Upper lobe of left lung (tissue), 6 donors: ENCODE measurements around the gene TMEM176A. TPM values are rescaled to one million over a fixed set of nuclear protein-coding genes. Genes with fewer than 3 reads are reported as not detected.

Experiments
- ATAC-seq, 2 donors: fragments of 200-7000 bp; cut with Tn5 transposase; one replicate each; pipeline ENCODE4 v1.9.1; 2022; ENCODE audit warnings: mild to moderate bottlenecking in 2 of 2, moderate library complexity in 2 of 2; ENCODE audit not compliant: low FRiP score in 2 of 2
- DNase-seq, 2 donors: peaks; one replicate each; pipeline ENCODE4 v3.0.0-alpha.2; 2019 to 2020
- H3K27ac ChIP-seq, 4 donors: fragments of 200-600 bp; sonication (generic); one replicate each; pipeline ENCODE4 v1.5.1; 2016 to 2019
- H3K27me3 ChIP-seq, 4 donors: fragments of 200-600 bp; sonication (generic); one replicate each; pipeline ENCODE4 v1.5.1; 2017 to 2019
- H3K36me3 ChIP-seq, 4 donors: fragments of 200-600 bp; sonication (generic); one replicate each; pipeline ENCODE4 v1.5.1; 2016 to 2019
- H3K4me1 ChIP-seq, 4 donors: fragments of 200-600 bp; sonication (generic); one replicate each; pipeline ENCODE4 v1.5.1; 2018 to 2019
- H3K4me3 ChIP-seq, 4 donors: fragments of 200-600 bp; sonication (generic); one replicate each; pipeline ENCODE4 v1.5.1; 2017 to 2019; ENCODE audit warnings: mild to moderate bottlenecking in 2 of 4, moderate library complexity in 1 of 4
- H3K9me3 ChIP-seq, 4 donors: fragments of 200-600 bp; sonication (generic); one replicate each; pipeline ENCODE4 v1.5.1; 2018 to 2019
- EP300 ChIP-seq, 4 donors: sonication (generic); formaldehyde crosslinking; IDR thresholded peaks; one replicate each; pipeline ENCODE4 v1.5.1; 2017; ENCODE audit warnings: antibody characterized with exemption in 4 of 4, control low read depth in 2 of 4
- POLR2A ChIP-seq, 4 donors: fragments of 450-650 bp; IDR thresholded peaks; one replicate each; pipeline ENCODE4 v1.5.1; 2016 to 2017; ENCODE audit warnings: antibody characterized with exemption in 4 of 4, mild to moderate bottlenecking in 2 of 4
- POLR2AphosphoS5 ChIP-seq, 2 donors: sonication (generic); formaldehyde crosslinking; IDR thresholded peaks; one replicate each; pipeline ENCODE4 v1.5.1; 2017; ENCODE audit warnings: antibody characterized with exemption in 2 of 2
- WGBS, 2 donors: methylation state at CpG; one replicate each; pipeline ENCODE4 v1.1.5; 2017 to 2018; 5-methylcytosine and 5-hydroxymethylcytosine counted together
- total RNA-seq, 6 donors: library from RNA; depleted of rRNA in 4 of 6; stranded (reverse); fragments of >200 nt in 4 of 6; gene quantifications; one replicate each; pipeline versions ENCODE4 v1.1.0 to v1.2.1, GENCODE V29; 2016 to 2021
- TF ChIP-seq, protein P1 (sequence below), 6 experiments: fragments of 450-650 bp in 4 of 6; fragments of 200-600 bp in 2 of 6; sonication (generic) in 2 of 6; IDR thresholded peaks; one replicate each; pipeline ENCODE4 v1.5.1; 2016 to 2019; ENCODE audit warnings: antibody characterized with exemption in 6 of 6
- donor health status: DM: no; HTN: no; CAD: no; lungs with moderate emphysema.
- donor health status: DM: no; HTN: yes; CAD: no; lungs with severe emphysema.

TMEM176A gene
- total RNA-seq, 6 donors from 2014 or later, result 8.4 to 67.9 (median 16.3) TPM

DNA sequence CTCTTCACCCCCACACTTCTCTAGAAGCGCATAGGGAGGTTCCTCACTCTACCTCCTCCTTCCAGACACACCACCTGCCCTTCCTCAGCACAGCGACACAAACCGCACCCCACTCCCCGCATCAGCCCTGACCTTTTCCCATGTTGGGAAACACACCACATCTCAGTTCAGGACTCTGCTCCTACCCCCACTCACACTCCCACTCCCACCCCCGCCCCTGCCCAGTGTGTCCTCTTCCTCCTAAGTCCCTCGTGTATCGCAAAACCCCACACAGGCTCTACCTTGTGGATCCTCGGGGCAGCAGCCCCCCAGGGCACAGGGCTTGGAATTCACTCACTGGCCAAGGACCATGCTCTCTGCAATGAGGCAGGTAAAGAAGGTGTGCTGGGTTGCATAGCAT, 47.5 kb downstream of the TMEM176A start:
- H3K27ac ChIP-seq, result no peak overlapping the region
- H3K4me3 ChIP-seq, result no peak overlapping the region
- no peaks in the 10 kb centered on the region for H3K36me3 ChIP-seq
- DNase-seq (no peak), ATAC-seq (no peak)
- no peaks in the 10 kb centered on the region for H3K4me1 ChIP-seq
- H3K9me3 ChIP-seq, result no peaks in the 10 kb centered on the region
- H3K27me3 ChIP-seq, result no peaks in the 10 kb centered on the region
- 93 to 94% methylated on average over 8 of the region's 8 CpGs for WGBS, 2 donors
- TF ChIP-seq EP300 (IDR thresholded peaks at IDR 0.05) (no peak), POLR2AphosphoS5 (IDR thresholded peaks at IDR 0.05) (no peak)
- TF ChIP-seq, protein P1, sequence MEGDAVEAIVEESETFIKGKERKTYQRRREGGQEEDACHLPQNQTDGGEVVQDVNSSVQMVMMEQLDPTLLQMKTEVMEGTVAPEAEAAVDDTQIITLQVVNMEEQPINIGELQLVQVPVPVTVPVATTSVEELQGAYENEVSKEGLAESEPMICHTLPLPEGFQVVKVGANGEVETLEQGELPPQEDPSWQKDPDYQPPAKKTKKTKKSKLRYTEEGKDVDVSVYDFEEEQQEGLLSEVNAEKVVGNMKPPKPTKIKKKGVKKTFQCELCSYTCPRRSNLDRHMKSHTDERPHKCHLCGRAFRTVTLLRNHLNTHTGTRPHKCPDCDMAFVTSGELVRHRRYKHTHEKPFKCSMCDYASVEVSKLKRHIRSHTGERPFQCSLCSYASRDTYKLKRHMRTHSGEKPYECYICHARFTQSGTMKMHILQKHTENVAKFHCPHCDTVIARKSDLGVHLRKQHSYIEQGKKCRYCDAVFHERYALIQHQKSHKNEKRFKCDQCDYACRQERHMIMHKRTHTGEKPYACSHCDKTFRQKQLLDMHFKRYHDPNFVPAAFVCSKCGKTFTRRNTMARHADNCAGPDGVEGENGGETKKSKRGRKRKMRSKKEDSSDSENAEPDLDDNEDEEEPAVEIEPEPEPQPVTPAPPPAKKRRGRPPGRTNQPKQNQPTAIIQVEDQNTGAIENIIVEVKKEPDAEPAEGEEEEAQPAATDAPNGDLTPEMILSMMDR (IDR thresholded peaks at IDR 0.05), result no peak

- DNase-seq (no peak), ATAC-seq (no peak)
- no peaks in the 10 kb centered on the region for H3K36me3 ChIP-seq
- no peak overlapping the region for H3K4me3 ChIP-seq
- no peaks in the 10 kb centered on the region for H3K9me3 ChIP-seq
- no peaks in the 10 kb centered on the region for H3K4me1 ChIP-seq
- 83 to 85% methylated on average over 3 of the region's 3 CpGs for WGBS, 2 donors
- no peak overlapping the region for H3K27ac ChIP-seq
- no peaks in the 10 kb centered on the region for H3K27me3 ChIP-seq
- TF ChIP-seq EP300 (IDR thresholded peaks at IDR 0.05), result no peak
- no peak for TF ChIP-seq POLR2AphosphoS5 (IDR thresholded peaks at IDR 0.05)
- TF ChIP-seq, protein P1 (IDR thresholded peaks at IDR 0.05), result no peak
- no peak for TF ChIP-seq POLR2A (IDR thresholded peaks at IDR 0.05)
Measured at GRCh38 chr7:150848561-150849115, 48.1 kb downstream of the TMEM176A start.

DNA sequence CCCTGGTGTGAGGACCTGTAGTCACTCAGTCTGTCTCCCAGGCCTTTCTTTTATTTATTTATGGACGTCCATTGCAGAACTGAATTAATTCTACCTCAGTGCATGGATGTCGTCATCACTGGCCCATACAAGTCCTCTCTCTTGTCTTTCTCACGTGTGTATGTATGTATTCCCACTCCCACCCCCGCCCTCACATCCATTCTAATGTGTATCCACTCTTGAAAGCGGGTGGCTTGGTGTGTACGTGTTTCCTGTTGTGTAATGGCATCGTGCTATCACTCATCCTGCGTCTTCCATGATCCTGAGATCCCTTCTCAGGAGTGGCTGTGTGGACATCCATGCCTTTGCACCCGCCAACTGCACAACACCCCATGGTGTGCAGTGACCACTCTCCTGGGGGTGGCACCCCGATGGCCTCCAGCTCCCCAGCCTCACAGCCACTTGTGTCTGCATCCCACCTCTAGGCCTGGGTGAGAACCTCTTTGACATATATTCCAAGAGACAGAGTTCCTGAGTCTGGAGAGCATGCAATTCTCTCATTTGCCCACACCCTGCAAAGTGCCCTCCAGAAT, 48.7 kb downstream of the TMEM176A start:
- TF ChIP-seq POLR2AphosphoS5 (IDR thresholded peaks at IDR 0.05) (no peak), POLR2A (IDR thresholded peaks at IDR 0.05) (no peak), EP300 (IDR thresholded peaks at IDR 0.05) (no peak)
- TF ChIP-seq, protein P1 (IDR thresholded peaks at IDR 0.05), result no peak
- H3K9me3 ChIP-seq, result no peaks in the 10 kb centered on the region
- H3K36me3 ChIP-seq, result no peaks in the 10 kb centered on the region
- H3K4me3 ChIP-seq, result no peak overlapping the region
- no peaks in the 10 kb centered on the region for H3K27me3 ChIP-seq
- WGBS, 2 donors, result 79 to 87% methylated on average over 10 of the region's 10 CpGs
- H3K4me1 ChIP-seq, result no peaks in the 10 kb centered on the region
- DNase-seq (no peak), ATAC-seq (no peak)
- no peak overlapping the region for H3K27ac ChIP-seq

- H3K4me1 ChIP-seq, result no peaks in the 10 kb centered on the region
- no peak for DNase-seq
- no peak overlapping the region for H3K27ac ChIP-seq
- H3K36me3 ChIP-seq, result no peaks in the 10 kb centered on the region
- H3K27me3 ChIP-seq, result no peaks in the 10 kb centered on the region
- WGBS, 2 donors, result 86 to 97% methylated on average over 5 of the region's 5 CpGs
- no peak for TF ChIP-seq POLR2A (IDR thresholded peaks at IDR 0.05)
- no peak for TF ChIP-seq POLR2AphosphoS5 (IDR thresholded peaks at IDR 0.05)
- TF ChIP-seq, protein P1 (IDR thresholded peaks at IDR 0.05), result no peak
- TF ChIP-seq EP300 (IDR thresholded peaks at IDR 0.05), result no peak
- no peaks in the 10 kb centered on the region for H3K9me3 ChIP-seq
- ATAC-seq, result no peak
- H3K4me3 ChIP-seq, result no peak overlapping the region
Measured at GRCh38 chr7:150850273-150850672, 49.7 kb downstream of the TMEM176A start.
